Suprapubic skin (tissue), 4 donors: ENCODE data around the gene SLC39A10.

ENCODE experiments used
- CTCF ChIP-seq, 2 donors: fragments of 200-600 bp in 1 of 2; fragments of 450-650 bp in 1 of 2; sonication (generic) in 1 of 2; IDR thresholded peaks; one replicate each; pipeline ENCODE4 v1.5.1; 2016 to 2019; ENCODE audit warnings: antibody characterized with exemption in 2 of 2, mild to moderate bottlenecking in 1 of 2, moderate library complexity in 1 of 2
- EP300 ChIP-seq: sonication (generic); formaldehyde crosslinking; IDR thresholded peaks from one replicate; pipeline ENCODE4 v1.6.1; 2017; ENCODE audit warnings: antibody characterized with exemption
- POLR2A ChIP-seq, 2 donors: fragments of 450-650 bp; IDR thresholded peaks; one replicate each; pipeline ENCODE4 v1.6.1; 2017; ENCODE audit warnings: antibody characterized with exemption in 2 of 2, mild to moderate bottlenecking in 2 of 2, moderate library complexity in 2 of 2
- POLR2AphosphoS5 ChIP-seq, 3 donors: sonication (generic); formaldehyde crosslinking; IDR thresholded peaks; one replicate each; pipeline ENCODE4 v1.6.1; 2017; ENCODE audit warnings: antibody characterized with exemption in 3 of 3

DNA sequence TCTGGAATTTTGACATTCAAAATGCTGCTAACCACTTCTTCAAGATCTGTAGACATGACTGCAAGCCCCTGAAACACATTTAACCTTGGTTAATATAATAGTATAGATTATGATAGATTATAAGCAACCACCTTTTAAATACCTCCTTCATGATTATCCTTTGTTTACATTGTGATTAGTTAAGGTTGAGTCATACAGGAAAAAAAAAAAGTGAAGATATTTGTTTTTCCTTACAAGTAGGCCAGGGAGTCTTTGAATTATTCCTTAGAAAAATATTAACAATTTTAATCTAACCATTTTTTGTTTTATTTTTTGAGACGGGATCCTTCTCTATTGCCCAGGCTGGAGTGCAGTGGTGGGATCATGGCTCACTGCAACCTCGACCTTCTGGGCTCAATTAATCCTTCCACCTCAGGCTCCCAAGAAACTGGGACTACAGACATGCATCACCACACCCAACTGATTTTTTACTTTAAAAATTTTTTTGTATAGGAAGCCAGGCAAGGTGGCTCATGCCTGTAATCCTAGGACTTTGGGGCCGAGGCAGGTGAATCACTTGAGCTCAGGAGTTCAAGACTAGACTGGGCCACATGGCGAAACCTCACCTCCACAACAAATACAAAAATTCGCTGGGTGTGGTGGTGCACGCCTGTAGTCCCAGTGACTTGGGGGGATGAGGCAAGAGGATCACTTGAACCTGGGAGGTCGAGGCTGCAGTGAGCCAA is 99.4 kb downstream of the SLC39A10 start:
- TF ChIP-seq POLR2A (IDR thresholded peaks at IDR 0.05) (no peak), EP300 (no peak), CTCF (IDR thresholded peaks at IDR 0.05) (no peak), POLR2AphosphoS5 (IDR thresholded peaks at IDR 0.05) (no peak)
